AG10803 (cell line): Measurements from ENCODE around the gene ARHGEF10L.
A peak's percentile ranks its signal among the peaks of the same experiment; 100 is the strongest.

Source experiments
- DNase-seq: peaks from one replicate; pipeline ENCODE4 v3.0.0; 2010; ENCODE audit warnings: low read depth
- H3K4me3 ChIP-seq: 2 replicates; pipeline ENCODE4 v1.5.1; 2011; ENCODE audit warnings: mild to moderate bottlenecking, low read length, control low read depth
- CTCF ChIP-seq: conservative IDR thresholded peaks from 2 replicates; pipeline ENCODE4 v1.5.1; 2011; ENCODE audit warnings: mild to moderate bottlenecking, low read length, control low read depth, inconsistent platforms

ARHGEF10L gene

GRCh38 chr1:17713993-17714392 is 174.5 kb downstream of the ARHGEF10L start:
- no peak for TF ChIP-seq CTCF
- H3K4me3 ChIP-seq = no peak overlapping the region
- DNase-seq = no peak

- no peak for DNase-seq
- TF ChIP-seq CTCF = no peak
- no peak overlapping the region for H3K4me3 ChIP-seq
Measured at GRCh38 chr1:17717594-17718535, 178.4 kb downstream of the ARHGEF10L start.

- TF ChIP-seq CTCF = no peak
- peak; percentile 35 for DNase-seq
- H3K4me3 ChIP-seq = no peak overlapping the region
Measured at GRCh38 chr1:17719874-17720273, 180.4 kb downstream of the ARHGEF10L start.

- DNase-seq = no peak
- H3K4me3 ChIP-seq = no peak overlapping the region
- TF ChIP-seq CTCF = no peak
Measured at GRCh38 chr1:17721444-17721843, 181.9 kb downstream of the ARHGEF10L start.

GRCh38 chr1:17723684-17724083 is 184.2 kb downstream of the ARHGEF10L start:
- peak; percentile 25 for TF ChIP-seq CTCF
- no peak for DNase-seq
- H3K4me3 ChIP-seq = no peak overlapping the region

GRCh38 chr1:17724150-17724549 is 184.7 kb downstream of the ARHGEF10L start:
- H3K4me3 ChIP-seq = no peak overlapping the region
- no peak for DNase-seq
- TF ChIP-seq CTCF = no peak

GRCh38 chr1:17725084-17725719 is 185.7 kb downstream of the ARHGEF10L start:
- DNase-seq = no peak
- no peak for TF ChIP-seq CTCF
- H3K4me3 ChIP-seq = no peak overlapping the region
